D341Med (cell line): Measurements from ENCODE around the gene ORC3.
A peak's percentile ranks its signal among the peaks of the same experiment; 100 is the strongest.
"Not testable (repeated sequence)": the region's sequence is repeated elsewhere in the genome, so short reads cannot be mapped to it uniquely, and the experiment has no call there.

Experiments
- DNase-seq: peaks from one replicate; pipeline ENCODE4 v3.0.0; 2012; ENCODE audit warnings: low spot score

Gene ORC3

GRCh38 chr6:87600576-87600975 is 10.6 kb downstream of the ORC3 start:
- DNase-seq = no peak

DNA sequence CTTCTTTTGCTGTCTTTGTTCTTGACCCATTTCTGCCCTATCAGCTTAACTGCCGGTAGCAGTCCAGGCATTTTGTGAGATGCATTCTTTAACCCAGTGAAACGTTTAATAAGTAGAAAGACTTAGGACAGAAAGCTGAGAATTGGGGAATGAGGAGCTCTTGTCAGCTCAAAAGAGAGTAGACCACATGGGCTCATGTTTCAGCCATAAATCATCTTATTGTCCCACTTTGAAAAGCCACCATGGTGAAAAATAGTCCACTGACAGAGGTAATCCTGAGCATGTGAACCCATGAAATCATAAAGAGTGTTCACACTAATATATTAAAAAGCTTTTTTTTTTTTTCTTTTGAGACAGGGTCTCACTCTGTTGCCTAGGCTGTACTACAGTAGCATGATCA is 16.3 kb downstream of the ORC3 start:
- DNase-seq = no peak

DNA sequence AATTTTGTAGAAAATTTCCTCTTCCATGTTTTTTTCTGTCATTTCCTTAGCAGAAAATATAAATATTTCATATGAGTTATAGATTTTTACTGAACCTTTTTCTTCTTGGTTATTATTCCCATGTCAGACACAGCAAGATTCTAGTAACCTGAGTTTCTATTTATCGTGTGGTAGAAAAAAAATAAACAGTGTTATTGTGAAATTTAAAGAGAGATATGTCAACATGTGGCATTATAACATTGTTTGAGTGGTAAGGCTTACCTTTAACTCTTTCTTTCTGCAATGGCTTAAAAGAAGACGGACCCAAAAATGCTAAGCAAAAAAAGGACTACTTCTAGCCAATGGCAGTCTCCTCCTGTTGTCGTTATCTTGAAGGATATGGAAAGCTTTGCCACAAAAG is 18.9 kb downstream of the ORC3 start:
- DNase-seq = no peak

- DNase-seq = not testable (repeated sequence)
Observed at GRCh38 chr6:87613018-87613417, 23.1 kb downstream of the ORC3 start.

GRCh38 chr6:87617405-87617804 is 27.5 kb downstream of the ORC3 start:
- no peak for DNase-seq

DNA sequence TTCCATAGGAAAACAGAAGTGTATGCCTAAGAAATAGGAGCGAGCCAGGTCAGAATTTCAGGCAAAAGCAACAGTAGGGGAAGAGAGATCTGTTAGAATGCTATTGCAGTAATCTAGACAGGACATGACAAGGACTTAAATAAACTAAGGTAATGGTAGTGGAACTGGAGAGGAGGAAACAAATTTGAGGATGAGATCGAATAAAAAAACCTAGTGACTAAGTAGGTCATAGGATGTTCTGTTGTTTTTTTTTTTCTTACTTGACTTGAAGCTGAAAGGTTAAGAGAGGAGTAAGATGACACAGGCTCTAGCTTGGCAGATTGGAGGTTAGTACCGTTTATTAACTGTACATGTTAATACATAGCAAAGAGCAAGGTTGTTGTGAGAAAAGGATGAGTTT is 28.6 kb downstream of the ORC3 start:
- DNase-seq = no peak

GRCh38 chr6:87623248-87623647 is 33.3 kb downstream of the ORC3 start:
- no peak for DNase-seq

DNA sequence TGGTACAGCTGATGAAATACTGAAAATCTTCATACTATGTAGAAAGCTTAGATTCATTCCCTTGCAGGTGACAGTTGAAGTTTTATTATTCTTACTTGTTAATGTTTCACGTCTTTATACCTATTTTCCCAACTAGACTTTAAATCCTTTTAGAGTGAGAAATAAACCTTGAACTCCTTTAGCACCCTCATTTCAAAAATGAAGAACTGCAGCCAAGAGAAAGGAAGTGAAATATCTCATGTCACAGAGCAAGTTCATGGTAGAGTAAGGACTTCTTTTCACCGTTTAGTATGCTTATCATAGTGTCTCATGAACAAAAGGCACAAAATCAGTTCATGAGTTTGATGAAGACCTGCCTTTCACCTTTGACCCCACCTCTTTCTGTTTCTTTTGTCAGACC is 38.5 kb downstream of the ORC3 start:
- no peak for DNase-seq

- DNase-seq = no peak
Observed at GRCh38 chr6:87628881-87629280, 38.9 kb downstream of the ORC3 start.

GRCh38 chr6:87630746-87631145 is 40.8 kb downstream of the ORC3 start:
- DNase-seq = no peak

GRCh38 chr6:87633851-87634250 is 43.9 kb downstream of the ORC3 start:
- no peak for DNase-seq

GRCh38 chr6:87636315-87636714 is 46.4 kb downstream of the ORC3 start:
- DNase-seq = no peak

DNA sequence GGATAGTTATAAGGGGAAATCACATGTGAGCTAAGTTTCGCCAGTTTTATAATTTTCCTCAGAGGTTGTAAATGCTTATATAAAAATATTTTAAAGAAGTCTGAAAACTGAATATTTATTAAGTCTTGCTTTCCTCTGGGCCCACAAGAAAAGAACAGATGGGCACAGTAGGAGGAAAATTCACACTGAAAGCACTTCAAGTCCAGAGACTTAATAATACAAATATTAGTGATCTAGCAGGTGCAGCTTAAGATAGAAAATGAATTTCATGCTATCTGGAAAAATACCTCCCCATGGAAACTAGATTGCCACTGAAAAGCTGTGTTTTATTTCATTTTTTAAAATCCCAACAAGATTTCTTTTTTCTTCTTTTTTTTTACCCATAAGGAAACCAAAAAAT is 47.2 kb downstream of the ORC3 start:
- DNase-seq = no peak

DNA sequence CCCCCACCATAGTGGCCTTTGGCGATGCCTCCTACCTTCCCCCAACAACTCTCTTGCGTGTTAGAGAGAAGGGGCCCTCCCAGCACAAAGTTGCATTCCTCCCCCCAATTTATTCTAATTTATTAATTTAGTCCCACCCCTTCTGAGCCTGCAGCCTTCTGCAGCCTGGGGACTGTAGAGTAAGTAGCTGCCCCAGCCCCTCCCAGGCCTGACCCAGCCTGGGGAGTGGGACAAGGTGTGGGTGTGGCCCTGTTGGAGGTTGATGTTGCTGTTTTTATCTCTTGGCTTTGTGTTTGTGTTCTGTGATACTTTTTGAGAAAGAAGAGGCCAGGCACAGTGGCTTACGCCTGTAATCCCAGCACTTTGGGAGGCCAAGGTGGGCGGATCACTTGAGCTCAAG is 49.4 kb downstream of the ORC3 start:
- no peak for DNase-seq

GRCh38 chr6:87641065-87641692 is 51.2 kb downstream of the ORC3 start:
- DNase-seq = no peak

- DNase-seq = no peak
Observed at GRCh38 chr6:87645080-87645479, 55.1 kb downstream of the ORC3 start.

GRCh38 chr6:87653074-87653962 is 63.4 kb downstream of the ORC3 start:
- DNase-seq = peak; percentile 48

- DNase-seq = no peak
Observed at GRCh38 chr6:87654122-87654521, 64.2 kb downstream of the ORC3 start.

- no peak for DNase-seq
Observed at GRCh38 chr6:87654875-87655454, 65.0 kb downstream of the ORC3 start.

DNA sequence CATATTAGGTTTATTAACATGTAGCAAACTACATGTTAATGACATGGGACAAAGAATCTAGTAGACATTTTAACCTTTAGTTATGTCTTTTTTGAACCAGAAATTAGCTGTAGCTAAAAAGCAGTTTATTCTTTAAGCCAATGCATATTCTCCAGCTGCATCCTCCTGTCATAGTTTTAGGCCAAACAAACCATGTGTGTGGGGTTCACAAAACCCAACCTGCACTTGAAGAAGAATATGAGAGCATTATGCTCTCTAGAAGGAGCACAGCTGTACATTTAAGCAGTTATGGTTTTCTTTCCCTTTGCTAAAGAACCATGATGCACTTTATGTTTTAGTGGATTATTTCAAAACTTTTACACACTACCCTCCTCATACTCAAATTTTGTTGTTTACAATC is 65.9 kb downstream of the ORC3 start:
- no peak for DNase-seq

DNA sequence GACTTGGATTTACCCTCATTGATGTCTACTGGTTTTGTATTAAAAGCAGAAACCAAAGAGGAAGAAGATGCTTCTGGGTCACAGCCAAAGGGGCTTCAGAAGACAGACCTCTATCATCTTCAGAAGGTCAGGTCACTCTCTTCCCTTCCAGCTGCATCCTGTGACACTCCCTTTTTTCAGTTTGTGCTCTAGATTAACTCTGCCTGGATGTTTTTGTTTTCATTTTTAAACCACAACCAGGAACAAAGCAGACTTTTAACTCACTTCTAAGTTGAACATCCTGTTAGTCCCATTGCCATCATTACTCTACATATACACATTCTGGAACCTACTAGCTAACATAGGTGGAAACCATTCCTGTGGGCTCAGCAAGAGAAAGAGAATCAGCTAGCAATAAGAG is 66.9 kb downstream of the ORC3 start:
- no peak for DNase-seq

DNA sequence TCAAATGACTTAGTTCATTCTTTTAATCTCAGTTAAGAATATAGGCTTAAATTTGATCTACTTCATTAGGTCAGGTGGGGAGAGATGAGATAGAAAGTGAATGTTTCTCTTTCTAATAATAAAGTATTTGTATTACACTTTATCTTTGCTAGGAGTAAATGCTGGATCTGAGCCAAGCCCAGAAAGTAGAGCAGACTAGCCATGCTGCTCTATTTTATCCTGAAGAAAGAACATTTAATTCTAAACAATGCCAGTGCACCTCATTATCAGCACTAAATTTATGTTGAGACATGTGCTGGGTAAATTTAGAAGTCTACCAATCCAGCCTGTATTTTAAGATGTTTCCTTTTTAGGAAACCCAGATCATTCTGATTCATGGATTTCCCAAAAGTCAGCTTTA is 68.6 kb downstream of the ORC3 start:
- DNase-seq = no peak

- DNase-seq = no peak
Observed at GRCh38 chr6:87660226-87660911, 70.4 kb downstream of the ORC3 start.
